Gastroesophageal sphincter (tissue), 4 donors: Measurements from ENCODE around the gene MACROD2. TPM values are rescaled to one million over a fixed set of nuclear protein-coding genes. Genes with fewer than 3 reads are reported as not detected.

Source experiments
- ATAC-seq: fragments of 150-250 bp; one replicate; pipeline ENCODE4 v1.9.1; 2016; ENCODE audit warnings: mild to moderate bottlenecking, moderate library complexity
- H3K27ac ChIP-seq, 4 donors: fragments of 200-600 bp; sonication (generic) in 3 of 4; 1 replicate in 3 of 4; 2 replicates in 1 of 4; pipeline ENCODE4 v1.5.1; 2016 to 2019
- H3K27me3 ChIP-seq: fragments of 200-600 bp; sonication (generic); one replicate; pipeline ENCODE4 v1.5.1; 2019
- H3K36me3 ChIP-seq, 2 donors: fragments of 200-600 bp; sonication (generic); one replicate each; pipeline ENCODE4 v1.5.1; 2019; ENCODE audit warnings: control low read depth in 1 of 2
- H3K4me1 ChIP-seq, 3 donors: fragments of 200-600 bp; sonication (generic); 1 replicate in 2 of 3; 2 replicates in 1 of 3; pipeline ENCODE4 v1.5.1; 2016 to 2019; ENCODE audit warnings: control low read depth in 2 of 3
- H3K4me3 ChIP-seq, 2 donors: fragments of 200-600 bp; sonication (generic); one replicate each; pipeline ENCODE4 v1.5.1; 2019; ENCODE audit warnings: mild to moderate bottlenecking in 1 of 2, moderate library complexity in 1 of 2
- H3K9me3 ChIP-seq, 3 donors: fragments of 200-600 bp; sonication (generic); one replicate each; pipeline ENCODE4 v1.5.1; 2017 to 2019; ENCODE audit warnings: control low read depth in 2 of 3
- EP300 ChIP-seq: sonication (generic); formaldehyde crosslinking; IDR thresholded peaks from one replicate; pipeline ENCODE4 v1.6.1; 2017; ENCODE audit warnings: antibody characterized with exemption, mild to moderate bottlenecking
- POLR2A ChIP-seq, 2 donors: fragments of 450-650 bp; IDR thresholded peaks; one replicate each; pipeline ENCODE4 v1.6.1; 2017; ENCODE audit warnings: antibody characterized with exemption in 2 of 2, mild to moderate bottlenecking in 2 of 2, moderate library complexity in 1 of 2
- POLR2AphosphoS5 ChIP-seq: sonication (generic); formaldehyde crosslinking; IDR thresholded peaks from one replicate; pipeline ENCODE4 v1.6.1; 2017; ENCODE audit warnings: antibody characterized with exemption
- WGBS, 2 donors: methylation state at CpG; one replicate each; pipeline ENCODE4 v1.1.5; 2018; ENCODE audit warnings: low coverage in 1 of 2; 5-methylcytosine and 5-hydroxymethylcytosine counted together
- total RNA-seq, 4 donors: library from RNA; depleted of rRNA; stranded (reverse); fragments of >200 nt; gene quantifications; one replicate each; pipeline ENCODE4 v1.1.0, GENCODE V29; 2016
- TF ChIP-seq, protein P1 (sequence below), 4 experiments: fragments of 200-600 bp in 2 of 4; fragments of 450-650 bp in 2 of 4; sonication (generic) in 1 of 4; IDR thresholded peaks; one replicate each; pipeline ENCODE4 v1.5.1; 2017 to 2019; ENCODE audit warnings: antibody characterized with exemption in 4 of 4, mild to moderate bottlenecking in 2 of 4, moderate library complexity in 2 of 4

Gene MACROD2
- total RNA-seq, 4 donors from 2014 or later, result 4.0 to 12.1 (median 7.4) TPM

DNA sequence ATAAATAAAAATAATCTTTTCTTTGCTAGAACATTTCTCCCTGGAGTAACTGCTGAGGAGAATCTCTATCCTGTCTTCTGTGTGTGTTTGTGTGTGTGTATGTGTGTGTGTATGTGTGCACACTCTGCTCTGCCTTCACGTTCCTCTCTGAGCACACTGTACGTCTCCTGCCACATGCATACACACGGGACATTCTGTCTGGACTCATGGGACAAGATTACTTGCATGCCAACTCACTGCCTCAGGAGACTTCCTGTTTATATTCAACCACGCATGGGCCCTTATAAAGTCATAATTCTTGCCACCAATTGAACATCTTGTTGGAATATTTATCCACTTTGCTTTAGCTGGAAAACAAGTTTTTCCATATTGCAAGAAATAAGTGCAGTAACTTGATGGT, 1647.4 kb downstream of the MACROD2 start:
- Histone ChIP-seq H3K4me1 (peaks cover 0 to 10% (median 4%) of the 10 kb centered on the region in 3 donors), H3K27ac (no peak overlapping the region), H3K27me3 (no peaks in the 10 kb centered on the region), H3K36me3 (no peaks in the 10 kb centered on the region), H3K9me3 (no peaks in the 10 kb centered on the region), H3K4me3 (no peak overlapping the region)
- ATAC-seq, result no peak
- 49 to 57% methylated on average over 4 of the region's 4 CpGs for WGBS, 2 donors
- TF ChIP-seq EP300 (no peak), POLR2A (IDR thresholded peaks at IDR 0.05) (no peak), POLR2AphosphoS5 (no peak)
- TF ChIP-seq, protein P1, sequence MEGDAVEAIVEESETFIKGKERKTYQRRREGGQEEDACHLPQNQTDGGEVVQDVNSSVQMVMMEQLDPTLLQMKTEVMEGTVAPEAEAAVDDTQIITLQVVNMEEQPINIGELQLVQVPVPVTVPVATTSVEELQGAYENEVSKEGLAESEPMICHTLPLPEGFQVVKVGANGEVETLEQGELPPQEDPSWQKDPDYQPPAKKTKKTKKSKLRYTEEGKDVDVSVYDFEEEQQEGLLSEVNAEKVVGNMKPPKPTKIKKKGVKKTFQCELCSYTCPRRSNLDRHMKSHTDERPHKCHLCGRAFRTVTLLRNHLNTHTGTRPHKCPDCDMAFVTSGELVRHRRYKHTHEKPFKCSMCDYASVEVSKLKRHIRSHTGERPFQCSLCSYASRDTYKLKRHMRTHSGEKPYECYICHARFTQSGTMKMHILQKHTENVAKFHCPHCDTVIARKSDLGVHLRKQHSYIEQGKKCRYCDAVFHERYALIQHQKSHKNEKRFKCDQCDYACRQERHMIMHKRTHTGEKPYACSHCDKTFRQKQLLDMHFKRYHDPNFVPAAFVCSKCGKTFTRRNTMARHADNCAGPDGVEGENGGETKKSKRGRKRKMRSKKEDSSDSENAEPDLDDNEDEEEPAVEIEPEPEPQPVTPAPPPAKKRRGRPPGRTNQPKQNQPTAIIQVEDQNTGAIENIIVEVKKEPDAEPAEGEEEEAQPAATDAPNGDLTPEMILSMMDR (IDR thresholded peaks at IDR 0.05), result no peak

DNA sequence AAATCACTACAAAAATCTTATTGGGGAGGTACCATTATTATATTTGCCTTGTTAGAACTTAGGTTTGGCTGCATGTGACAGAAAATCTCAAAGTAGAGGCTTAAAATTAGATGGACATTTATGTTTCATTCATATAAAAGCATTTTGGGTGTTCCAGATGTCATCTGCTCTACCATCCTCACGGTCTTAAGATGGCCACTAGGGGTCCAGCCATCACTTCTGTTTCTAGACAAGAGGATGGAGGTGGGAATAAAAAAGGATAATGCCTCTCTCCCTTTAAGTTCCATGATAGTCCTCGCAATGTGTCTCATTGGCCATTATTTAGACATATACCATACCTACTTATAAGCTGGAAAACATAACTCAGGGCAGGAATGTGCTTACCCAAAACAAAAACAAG, 1648.4 kb downstream of the MACROD2 start:
- H3K27ac ChIP-seq, result no peak overlapping the region
- 79 to 100% methylated on average over 1 to 2 of the region's 2 CpGs for WGBS, 2 donors
- no peak overlapping the region for H3K4me3 ChIP-seq
- H3K4me1 ChIP-seq, result no peaks in the 10 kb centered on the region
- ATAC-seq, result no peak
- H3K9me3 ChIP-seq, result no peaks in the 10 kb centered on the region
- no peaks in the 10 kb centered on the region for H3K27me3 ChIP-seq
- TF ChIP-seq EP300 (no peak), POLR2A (IDR thresholded peaks at IDR 0.05) (no peak), POLR2AphosphoS5 (no peak)
- TF ChIP-seq, protein P1 (IDR thresholded peaks at IDR 0.05), result no peak
- no peaks in the 10 kb centered on the region for H3K36me3 ChIP-seq

DNA sequence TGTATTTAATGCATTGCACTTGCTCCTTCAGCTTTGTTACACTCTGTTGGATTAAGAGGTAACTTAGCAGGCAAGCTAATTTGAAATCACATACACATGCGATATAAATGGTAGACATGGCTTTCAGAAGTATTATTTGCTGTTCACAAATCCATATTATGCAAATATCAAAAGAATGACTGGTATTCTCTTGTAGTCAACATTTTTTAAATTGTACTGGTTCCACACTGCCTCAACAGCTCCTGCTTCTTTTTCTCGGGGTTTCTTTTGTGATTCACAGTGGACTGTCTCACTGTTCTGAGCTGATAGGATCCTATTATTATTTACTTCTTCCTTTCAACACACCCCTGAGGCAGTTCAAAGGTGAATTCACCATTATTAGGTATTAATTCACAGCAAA, 1650.5 kb downstream of the MACROD2 start:
- Histone ChIP-seq H3K27ac (no peak overlapping the region), H3K9me3 (no peaks in the 10 kb centered on the region), H3K4me3 (no peak overlapping the region), H3K4me1 (no peaks in the 10 kb centered on the region), H3K36me3 (no peaks in the 10 kb centered on the region), H3K27me3 (no peaks in the 10 kb centered on the region)
- TF ChIP-seq POLR2A (IDR thresholded peaks at IDR 0.05) (no peak), EP300 (no peak), POLR2AphosphoS5 (no peak)
- TF ChIP-seq, protein P1 (IDR thresholded peaks at IDR 0.05), result no peak
- no peak for ATAC-seq
- 85 to 100% methylated on average over 2 of the region's 2 CpGs for WGBS, 2 donors

DNA sequence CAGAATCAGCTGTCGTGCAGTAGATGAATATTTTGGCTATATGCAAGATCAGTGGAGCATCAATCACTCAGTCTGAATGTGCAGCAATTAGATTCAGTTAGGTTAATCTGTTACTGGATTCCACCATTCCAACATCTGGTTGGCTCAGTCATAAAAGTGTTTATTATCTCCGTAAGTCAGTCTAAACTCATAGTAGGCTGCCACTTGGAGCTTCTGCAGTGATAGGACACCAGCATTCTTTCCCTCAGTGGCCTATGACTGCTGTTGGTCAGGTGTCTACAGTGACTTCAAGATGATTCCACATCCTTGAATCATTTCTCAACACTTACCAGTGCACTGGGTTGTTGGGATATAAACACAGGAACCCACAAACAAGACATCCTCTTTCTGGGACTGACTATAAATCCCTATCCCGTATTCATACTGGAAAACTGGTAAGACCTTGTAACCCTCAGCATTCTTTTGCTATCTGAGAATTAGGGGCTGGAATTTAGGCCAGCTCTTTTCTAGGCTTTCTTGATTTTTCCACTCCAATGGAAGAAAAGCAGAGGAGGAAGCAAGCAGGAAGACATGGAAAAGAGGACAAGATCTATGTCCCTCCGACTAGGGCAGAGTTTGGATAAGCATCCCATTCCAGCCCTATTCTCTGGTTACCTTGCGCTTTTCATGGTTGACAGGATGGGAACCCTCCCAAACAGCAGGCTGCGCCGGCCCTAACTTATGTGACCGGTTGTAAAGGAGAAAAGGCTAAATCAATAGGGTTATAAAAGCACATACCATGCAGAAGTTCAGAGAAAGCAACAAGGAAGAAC, 1658.3 kb downstream of the MACROD2 start:
- no peaks in the 10 kb centered on the region for H3K36me3 ChIP-seq
- no peaks in the 10 kb centered on the region for H3K27me3 ChIP-seq
- no peak overlapping the region for H3K27ac ChIP-seq
- no peaks in the 10 kb centered on the region for H3K4me1 ChIP-seq
- no peaks in the 10 kb centered on the region for H3K9me3 ChIP-seq
- no peak overlapping the region for H3K4me3 ChIP-seq
- TF ChIP-seq, protein P1 (IDR thresholded peaks at IDR 0.05), result no peak
- TF ChIP-seq EP300 (no peak), POLR2A (IDR thresholded peaks at IDR 0.05) (no peak), POLR2AphosphoS5 (no peak)
- 90 to 92% methylated on average over 6 to 8 of the region's 8 CpGs for WGBS, 2 donors
- no peak for ATAC-seq

DNA sequence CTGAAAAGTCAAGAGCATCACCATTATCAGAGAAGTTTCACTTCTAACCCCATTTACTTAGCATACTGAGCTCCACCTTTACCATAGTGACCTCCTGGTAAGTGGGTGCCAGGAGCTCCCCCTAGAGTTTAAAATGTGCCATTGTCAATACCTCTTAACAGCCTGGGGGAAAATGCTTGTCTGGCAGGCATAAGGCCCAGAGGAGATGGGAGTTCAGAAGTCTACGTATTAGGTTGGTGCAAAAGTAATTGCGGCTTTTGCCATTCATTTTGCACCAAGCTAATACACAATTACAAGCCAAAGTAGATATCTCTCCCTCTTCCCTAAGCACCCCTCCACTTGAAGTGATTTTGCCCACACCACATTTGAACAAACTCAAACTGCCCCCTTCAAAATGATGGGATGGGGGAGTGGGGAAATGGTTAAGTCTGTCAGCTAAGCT, 1658.9 kb downstream of the MACROD2 start:
- no peak overlapping the region for H3K27ac ChIP-seq
- no peak for TF ChIP-seq POLR2A (IDR thresholded peaks at IDR 0.05)
- no peak for TF ChIP-seq POLR2AphosphoS5
- TF ChIP-seq, protein P1 (IDR thresholded peaks at IDR 0.05), result peak in 3 of 4 experiments; percentile 19 to 51 (median 26)
- TF ChIP-seq EP300, result no peak
- no peaks in the 10 kb centered on the region for H3K27me3 ChIP-seq
- peak; percentile 39 for ATAC-seq
- H3K4me1 ChIP-seq, result no peaks in the 10 kb centered on the region
- no peak overlapping the region for H3K4me3 ChIP-seq
- 60 to 71% methylated on average over 1 of the region's 2 CpGs for WGBS, 2 donors
- no peaks in the 10 kb centered on the region for H3K36me3 ChIP-seq
- H3K9me3 ChIP-seq, result no peaks in the 10 kb centered on the region
